GM12892 (cell line): ENCODE results near the gene TMEM100.

ENCODE experiments used
- POLR2AphosphoS5 ChIP-seq: IDR thresholded peaks from 2 replicates; pipeline ENCODE4 v1.6.1; 2011; ENCODE audit warnings: low read depth, low read length, control low read depth
- TAF1 ChIP-seq: IDR thresholded peaks from 2 replicates; pipeline ENCODE4 v1.6.1; 2011; ENCODE audit warnings: low read depth, mild to moderate bottlenecking, control low read depth, low read length, borderline replicate concordance

DNA sequence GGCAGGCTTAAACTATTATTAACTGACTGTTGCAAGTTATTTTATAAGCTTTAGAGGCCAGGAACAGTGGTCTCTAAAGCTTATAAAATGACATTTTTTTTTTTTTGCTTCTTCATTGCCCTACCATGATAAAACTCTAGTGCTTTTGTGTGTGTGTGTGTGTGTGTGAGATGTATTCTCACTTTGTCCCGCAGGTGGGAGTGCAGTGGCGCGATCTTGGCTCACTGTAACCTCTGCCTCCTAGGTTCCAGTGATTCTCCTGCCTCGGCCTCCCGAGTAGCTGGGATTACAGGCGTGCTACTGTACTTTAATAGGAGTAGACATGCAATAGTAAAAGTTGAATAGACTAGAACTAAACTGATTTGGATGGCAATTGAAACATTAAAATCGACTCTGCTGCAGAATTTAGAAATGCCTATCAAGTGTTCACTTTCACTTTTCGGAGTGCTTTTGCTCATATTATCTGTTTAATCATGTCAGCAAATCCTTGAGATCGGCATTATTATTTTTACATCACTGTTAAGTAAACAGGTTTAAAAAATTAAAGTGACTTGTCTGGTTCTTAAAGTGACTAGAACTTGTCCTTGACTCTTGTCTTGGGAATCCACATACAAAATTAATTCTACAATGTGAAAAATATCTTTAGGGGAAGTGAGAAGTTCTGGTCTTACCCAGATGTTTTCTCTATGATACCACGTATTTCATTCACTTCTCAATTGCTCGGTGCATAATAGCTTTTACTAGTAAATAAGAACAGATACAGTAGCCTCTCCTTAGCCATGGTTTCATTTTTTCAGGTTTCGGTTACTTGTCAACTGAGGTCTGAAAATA lies 19.8 kb upstream of the TMEM100 start:
- no peak for TF ChIP-seq POLR2AphosphoS5
- no peak for TF ChIP-seq TAF1
